Prostate gland (tissue), 2 donors: ENCODE results near the gene TUBA1B.

Experiments
- POLR2A ChIP-seq: fragments of 450-650 bp; IDR thresholded peaks from one replicate; pipeline ENCODE4 v1.6.1; 2016; ENCODE audit warnings: antibody characterized with exemption, mild to moderate bottlenecking
- POLR2AphosphoS5 ChIP-seq: sonication (generic); formaldehyde crosslinking; IDR thresholded peaks from one replicate; pipeline ENCODE4 v1.6.1; 2017; ENCODE audit warnings: antibody characterized with exemption
- TF ChIP-seq, protein P1 (sequence below), 4 experiments: fragments of 200-600 bp in 2 of 4; fragments of 450-650 bp in 2 of 4; sonication (generic) in 2 of 4; IDR thresholded peaks; 1 replicate in 3 of 4; 2 replicates in 1 of 4; pipeline ENCODE4 v1.5.1; 2016 to 2019; ENCODE audit warnings: antibody characterized with exemption in 4 of 4, mild to moderate bottlenecking in 2 of 4, moderate library complexity in 2 of 4

DNA sequence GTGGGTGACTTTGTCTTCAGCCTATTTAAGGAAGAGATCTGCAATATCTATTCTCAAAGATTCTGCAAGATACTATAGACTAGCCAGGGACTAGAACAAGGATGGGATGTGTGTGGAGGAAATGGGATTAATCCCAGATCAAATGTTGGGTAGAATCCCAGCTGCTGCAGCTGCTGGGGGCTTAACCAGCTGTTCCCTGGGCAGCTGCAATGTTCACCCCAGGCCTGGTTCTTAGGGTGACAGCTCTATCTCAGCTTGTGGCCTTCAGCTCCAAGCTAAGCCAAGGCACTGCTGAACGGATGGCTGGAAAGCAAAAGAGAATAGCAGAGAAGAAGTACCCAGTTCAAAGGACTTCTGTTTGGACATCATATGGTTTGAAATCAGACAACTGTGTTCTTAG, 51.4 kb downstream of the TUBA1B start:
- TF ChIP-seq, protein P1, sequence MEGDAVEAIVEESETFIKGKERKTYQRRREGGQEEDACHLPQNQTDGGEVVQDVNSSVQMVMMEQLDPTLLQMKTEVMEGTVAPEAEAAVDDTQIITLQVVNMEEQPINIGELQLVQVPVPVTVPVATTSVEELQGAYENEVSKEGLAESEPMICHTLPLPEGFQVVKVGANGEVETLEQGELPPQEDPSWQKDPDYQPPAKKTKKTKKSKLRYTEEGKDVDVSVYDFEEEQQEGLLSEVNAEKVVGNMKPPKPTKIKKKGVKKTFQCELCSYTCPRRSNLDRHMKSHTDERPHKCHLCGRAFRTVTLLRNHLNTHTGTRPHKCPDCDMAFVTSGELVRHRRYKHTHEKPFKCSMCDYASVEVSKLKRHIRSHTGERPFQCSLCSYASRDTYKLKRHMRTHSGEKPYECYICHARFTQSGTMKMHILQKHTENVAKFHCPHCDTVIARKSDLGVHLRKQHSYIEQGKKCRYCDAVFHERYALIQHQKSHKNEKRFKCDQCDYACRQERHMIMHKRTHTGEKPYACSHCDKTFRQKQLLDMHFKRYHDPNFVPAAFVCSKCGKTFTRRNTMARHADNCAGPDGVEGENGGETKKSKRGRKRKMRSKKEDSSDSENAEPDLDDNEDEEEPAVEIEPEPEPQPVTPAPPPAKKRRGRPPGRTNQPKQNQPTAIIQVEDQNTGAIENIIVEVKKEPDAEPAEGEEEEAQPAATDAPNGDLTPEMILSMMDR (IDR thresholded peaks at IDR 0.05) = no peak
- no peak for TF ChIP-seq POLR2A
- no peak for TF ChIP-seq POLR2AphosphoS5
